H1 (cell line): ENCODE measurements around the gene CDH12. TPM values are rescaled to one million over a fixed set of nuclear protein-coding genes. Genes with fewer than 3 reads are reported as not detected.

Experiments
- GTF2F1 ChIP-seq: IDR thresholded peaks from 2 replicates; pipeline ENCODE4 v1.6.1; 2012; ENCODE audit warnings: low read depth, low read length, improper control_type of control experiment, borderline replicate concordance
- RBBP5 ChIP-seq: IDR thresholded peaks from 2 replicates; pipeline ENCODE4 v1.7.1; 2012; ENCODE audit warnings: low read depth, mild to moderate bottlenecking, inconsistent platforms, low read length, moderate library complexity, borderline replicate concordance
- RXRA ChIP-seq: IDR thresholded peaks from 2 replicates; pipeline ENCODE4 v1.6.1; 2011; ENCODE audit warnings: low read depth, mild to moderate bottlenecking, low read length, moderate library complexity; ENCODE audit not compliant: insufficient read depth
- SIN3A ChIP-seq, 2 experiments: IDR thresholded peaks in 1 of 2; conservative IDR thresholded peaks in 1 of 2; 2 replicates each; pipeline ENCODE4 v1.6.1; 2011 to 2012; ENCODE audit warnings: low read length in 2 of 2, improper control_type of control experiment in 1 of 2, low read depth in 1 of 2, mild to moderate bottlenecking in 1 of 2
- TAF7 ChIP-seq: optimal IDR thresholded peaks from 2 replicates; pipeline ENCODE3; 2011; ENCODE audit warnings: low read depth, mild to moderate bottlenecking, inconsistent platforms, low read length, moderate library complexity, borderline replicate concordance
- ZNF274 ChIP-seq: IDR thresholded peaks from 2 replicates; pipeline ENCODE4 v1.7.0; 2012; ENCODE audit warnings: low read length, borderline replicate concordance; ENCODE audit errors: extremely low read depth
- polyA plus RNA-seq, 7 experiments: library from polyadenylated mRNA; depleted of rRNA in 3 of 7; stranded (reverse) in 5 of 7; unstranded in 2 of 7; fragments of >200 nt in 5 of 7; fragments of 200-250 nt in 2 of 7; gene quantifications; 1 replicate in 5 of 7; 2 replicates in 1 of 7; 4 replicates in 1 of 7; pipeline versions ENCODE4 v1.2.1 to v1.2.3, GENCODE V29; 2011 to 2013; ENCODE audit warnings: missing spikeins in 2 of 7, mixed read lengths in 2 of 7
- total RNA-seq: library from RNA; stranded (reverse); fragmentation: NEBNext Ultra II Directional; extraction: Animal tissue kit (Norgen Biotek cat#: 25700); gene quantifications from 2 replicates; pipeline ENCODE4 v1.2.1, GENCODE V29; 2021

Gene CDH12
- total and polyA plus RNA-seq, 2 of the 8 experiments (the other 6 are each of a cell fraction or from before 2014, with no cell fraction given): 0.03 TPM; not detected in 1

- TF ChIP-seq ZNF274 (no peak), TAF7 (no peak), RXRA (no peak), RBBP5 (no peak), SIN3A (conservative IDR thresholded peaks at IDR 0.05 in 1 of 2, IDR thresholded peaks at IDR 0.05 in 1 of 2; ENCODE audit: low read depth in 1 of 2, low read length in 2 of 2) (no peak), GTF2F1 (no peak)
These were observed 356.5 kb downstream of the CDH12 start (continued) for GRCh38 chr5:22496666-22497065.
